ENCODE data around the gene MCL1.

GRCh38 chr1:150560011-150560438 lies 19.4 kb downstream of the MCL1 start:
- no peak for TF ChIP-seq POLR2AphosphoS5 (IDR thresholded peaks at IDR 0.05; ENCODE audit: low read depth, low read length)
- no peak for TF ChIP-seq SPI1 (IDR thresholded peaks at IDR 0.05; ENCODE audit: low read depth, low read length)
- no peak for TF ChIP-seq POLR2A (IDR thresholded peaks at IDR 0.05; ENCODE audit: low read depth, low read length)
- no peak for TF ChIP-seq TAF1 (IDR thresholded peaks at IDR 0.05; ENCODE audit: low read depth, low read length)
- no peak for TF ChIP-seq POU2F2 (IDR thresholded peaks at IDR 0.05; ENCODE audit: low read depth, low read length)
